ENCODE data around the gene CLOCK. TPM values are rescaled to one million over a fixed set of nuclear protein-coding genes. Genes with fewer than 3 reads are reported as not detected.

Gene CLOCK
- total RNA-seq, 1 donor from 2014 or later, result 35.9 TPM

GRCh38 chr4:55512077-55512476 lies 34.6 kb downstream of the CLOCK start:
- Mint-ChIP-seq H3K9me3 (peaks cover 6% of the 10 kb centered on the region), H3K27me3 (ENCODE audit: insufficient read depth, low read depth) (no peaks in the 10 kb centered on the region), H3K27ac (no peak overlapping the region), H3K4me1 (no peaks in the 10 kb centered on the region), H3K4me3 (no peak overlapping the region), H3K36me3 (peaks cover 21% of the 10 kb centered on the region)
- Histone ChIP-seq H3K4me3 (no peak overlapping the region), H3F3A (ENCODE audit: low read depth) (no peaks in the 10 kb centered on the region), H3K4me2 (no peak overlapping the region), H4K20me1 (ENCODE audit: low read depth) (no peaks in the 10 kb centered on the region), H3K36me3 (no peaks in the 10 kb centered on the region), H3K27me3 (no peaks in the 10 kb centered on the region), H3K9me3 (ENCODE audit: low read depth) (no peaks in the 10 kb centered on the region), H3K27ac (no peak overlapping the region), H3K9ac (no peak overlapping the region), H2AFZ (replicated peaks) (no peak overlapping the region), H3K79me2 (ENCODE audit: low read depth) (peaks cover 27% of the 10 kb centered on the region), H3K4me1 (no peaks in the 10 kb centered on the region)
- TF ChIP-seq EZH2phosphoT487 (IDR thresholded peaks at IDR 0.05) (no peak), EZH2 (IDR thresholded peaks at IDR 0.05) (no peak), CTCF (IDR thresholded peaks at IDR 0.05) (no peak)
- DNase-seq (ENCODE audit: low spot score), result no peak

GRCh38 chr4:55510685-55511084 lies 36.0 kb downstream of the CLOCK start:
- Mint-ChIP-seq H3K4me1 (no peaks in the 10 kb centered on the region), H3K9me3 (peaks cover 4% of the 10 kb centered on the region), H3K4me3 (no peak overlapping the region), H3K27ac (no peak overlapping the region), H3K36me3 (peaks cover 27% of the 10 kb centered on the region), H3K27me3 (ENCODE audit: insufficient read depth, low read depth) (no peaks in the 10 kb centered on the region)
- Histone ChIP-seq H3K9ac (no peak overlapping the region), H3K9me3 (ENCODE audit: low read depth) (no peaks in the 10 kb centered on the region), H3K36me3 (no peaks in the 10 kb centered on the region), H3K27me3 (no peaks in the 10 kb centered on the region), H3K4me2 (no peak overlapping the region), H3K4me1 (no peaks in the 10 kb centered on the region), H3K4me3 (no peak overlapping the region), H3K27ac (no peak overlapping the region), H3K79me2 (ENCODE audit: low read depth) (peaks cover 40% of the 10 kb centered on the region), H3F3A (ENCODE audit: low read depth) (no peaks in the 10 kb centered on the region), H2AFZ (replicated peaks) (no peak overlapping the region), H4K20me1 (ENCODE audit: low read depth) (no peaks in the 10 kb centered on the region)
- no peak for DNase-seq (ENCODE audit: low spot score)
- TF ChIP-seq EZH2phosphoT487 (IDR thresholded peaks at IDR 0.05), result no peak
- TF ChIP-seq CTCF (IDR thresholded peaks at IDR 0.05), result no peak
- TF ChIP-seq EZH2 (IDR thresholded peaks at IDR 0.05), result no peak

- no peak for TF ChIP-seq EZH2phosphoT487 (IDR thresholded peaks at IDR 0.05)
- TF ChIP-seq EZH2 (IDR thresholded peaks at IDR 0.05), result no peak
- no peak for TF ChIP-seq CTCF (IDR thresholded peaks at IDR 0.05)
- no peaks in the 10 kb centered on the region for H3K4me1 ChIP-seq
- no peaks in the 10 kb centered on the region for H3K9me3 ChIP-seq (ENCODE audit: low read depth)
- Mint-ChIP-seq H3K4me1 (no peaks in the 10 kb centered on the region), H3K4me3 (no peak overlapping the region), H3K27ac (no peak overlapping the region), H3K9me3 (peaks cover 4% of the 10 kb centered on the region), H3K27me3 (ENCODE audit: insufficient read depth, low read depth) (no peaks in the 10 kb centered on the region), H3K36me3 (peaks cover 25% of the 10 kb centered on the region)
- H4K20me1 ChIP-seq (ENCODE audit: low read depth), result no peaks in the 10 kb centered on the region
- H3K27me3 ChIP-seq, result no peaks in the 10 kb centered on the region
- H3K4me2 ChIP-seq, result no peak overlapping the region
- no peak overlapping the region for H3K9ac ChIP-seq
- no peak for DNase-seq (ENCODE audit: low spot score)
- no peak overlapping the region for H3K27ac ChIP-seq
- peaks cover 40% of the 10 kb centered on the region for H3K79me2 ChIP-seq (ENCODE audit: low read depth)
- no peaks in the 10 kb centered on the region for H3F3A ChIP-seq (ENCODE audit: low read depth)
- H3K4me3 ChIP-seq, result no peak overlapping the region
- no peak overlapping the region for H2AFZ ChIP-seq (replicated peaks)
- H3K36me3 ChIP-seq, result no peaks in the 10 kb centered on the region
These were observed 37.4 kb downstream of the CLOCK start for GRCh38 chr4:55509266-55509665.

All from neural progenitor cell (in vitro differentiated cells).